Breast epithelium (tissue), 3 donors: ENCODE data around the gene EPN2.

Source experiments
- POLR2A ChIP-seq: fragments of 450-650 bp; IDR thresholded peaks from one replicate; pipeline ENCODE4 v1.6.1; 2016; ENCODE audit warnings: antibody characterized with exemption, mild to moderate bottlenecking, moderate library complexity
- POLR2AphosphoS5 ChIP-seq, 3 donors: sonication (generic); formaldehyde crosslinking; IDR thresholded peaks; one replicate each; pipeline ENCODE4 v1.6.1; 2017; ENCODE audit warnings: antibody characterized with exemption in 3 of 3
- TF ChIP-seq, protein P1 (sequence below), 3 donors: fragments of 450-650 bp; IDR thresholded peaks; one replicate each; pipeline ENCODE4 v1.5.1; 2016 to 2017; ENCODE audit warnings: antibody characterized with exemption in 3 of 3, mild to moderate bottlenecking in 3 of 3, moderate library complexity in 3 of 3

DNA sequence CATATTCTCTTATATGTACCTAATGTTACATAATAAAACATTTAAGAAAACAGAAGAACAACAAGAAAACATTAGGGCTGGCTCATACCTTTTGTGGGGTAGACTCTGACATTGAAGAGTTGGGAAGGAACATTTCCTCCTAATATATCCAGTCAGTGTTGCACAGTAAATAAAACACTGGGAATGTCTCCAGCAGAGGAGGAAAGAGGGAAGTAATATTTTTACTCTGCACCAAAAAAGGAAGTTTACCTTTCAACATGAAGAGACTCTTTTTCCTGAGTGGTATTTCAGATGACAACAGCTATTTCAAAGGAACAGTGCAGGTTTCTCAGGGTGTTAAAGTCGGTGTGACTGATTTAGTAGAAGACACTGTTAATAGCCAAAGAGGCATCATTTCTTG, 31.9 kb downstream of the EPN2 start:
- TF ChIP-seq POLR2A: no peak
- TF ChIP-seq, protein P1, sequence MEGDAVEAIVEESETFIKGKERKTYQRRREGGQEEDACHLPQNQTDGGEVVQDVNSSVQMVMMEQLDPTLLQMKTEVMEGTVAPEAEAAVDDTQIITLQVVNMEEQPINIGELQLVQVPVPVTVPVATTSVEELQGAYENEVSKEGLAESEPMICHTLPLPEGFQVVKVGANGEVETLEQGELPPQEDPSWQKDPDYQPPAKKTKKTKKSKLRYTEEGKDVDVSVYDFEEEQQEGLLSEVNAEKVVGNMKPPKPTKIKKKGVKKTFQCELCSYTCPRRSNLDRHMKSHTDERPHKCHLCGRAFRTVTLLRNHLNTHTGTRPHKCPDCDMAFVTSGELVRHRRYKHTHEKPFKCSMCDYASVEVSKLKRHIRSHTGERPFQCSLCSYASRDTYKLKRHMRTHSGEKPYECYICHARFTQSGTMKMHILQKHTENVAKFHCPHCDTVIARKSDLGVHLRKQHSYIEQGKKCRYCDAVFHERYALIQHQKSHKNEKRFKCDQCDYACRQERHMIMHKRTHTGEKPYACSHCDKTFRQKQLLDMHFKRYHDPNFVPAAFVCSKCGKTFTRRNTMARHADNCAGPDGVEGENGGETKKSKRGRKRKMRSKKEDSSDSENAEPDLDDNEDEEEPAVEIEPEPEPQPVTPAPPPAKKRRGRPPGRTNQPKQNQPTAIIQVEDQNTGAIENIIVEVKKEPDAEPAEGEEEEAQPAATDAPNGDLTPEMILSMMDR (IDR thresholded peaks at IDR 0.05): no peak
- TF ChIP-seq POLR2AphosphoS5 (IDR thresholded peaks at IDR 0.05): no peak
